KOPT-K1 (cell line): ENCODE measurements around the gene MADCAM1.

Experiments used
- H3K27ac ChIP-seq: fragments of 200-600 bp; sonication (generic); 2 replicates; pipeline ENCODE4 v1.5.1; 2016; ENCODE audit warnings: antibody characterized with exemption, mild to moderate bottlenecking, low read depth, low read length; ENCODE audit not compliant: poor library complexity, severe bottlenecking
- H3K36me3 ChIP-seq: fragments of 200-600 bp; sonication (generic); 2 replicates; pipeline ENCODE4 v1.5.1; 2017; ENCODE audit warnings: antibody characterized with exemption, mild to moderate bottlenecking, low read length, moderate library complexity; ENCODE audit not compliant: insufficient read depth
- H3K9me3 ChIP-seq: fragments of 200-600 bp; sonication (generic); 2 replicates; pipeline ENCODE4 v1.5.1; 2017; ENCODE audit warnings: antibody characterized with exemption, low read length, mild to moderate bottlenecking; ENCODE audit not compliant: insufficient read depth, poor library complexity, severe bottlenecking

The MADCAM1 gene

DNA sequence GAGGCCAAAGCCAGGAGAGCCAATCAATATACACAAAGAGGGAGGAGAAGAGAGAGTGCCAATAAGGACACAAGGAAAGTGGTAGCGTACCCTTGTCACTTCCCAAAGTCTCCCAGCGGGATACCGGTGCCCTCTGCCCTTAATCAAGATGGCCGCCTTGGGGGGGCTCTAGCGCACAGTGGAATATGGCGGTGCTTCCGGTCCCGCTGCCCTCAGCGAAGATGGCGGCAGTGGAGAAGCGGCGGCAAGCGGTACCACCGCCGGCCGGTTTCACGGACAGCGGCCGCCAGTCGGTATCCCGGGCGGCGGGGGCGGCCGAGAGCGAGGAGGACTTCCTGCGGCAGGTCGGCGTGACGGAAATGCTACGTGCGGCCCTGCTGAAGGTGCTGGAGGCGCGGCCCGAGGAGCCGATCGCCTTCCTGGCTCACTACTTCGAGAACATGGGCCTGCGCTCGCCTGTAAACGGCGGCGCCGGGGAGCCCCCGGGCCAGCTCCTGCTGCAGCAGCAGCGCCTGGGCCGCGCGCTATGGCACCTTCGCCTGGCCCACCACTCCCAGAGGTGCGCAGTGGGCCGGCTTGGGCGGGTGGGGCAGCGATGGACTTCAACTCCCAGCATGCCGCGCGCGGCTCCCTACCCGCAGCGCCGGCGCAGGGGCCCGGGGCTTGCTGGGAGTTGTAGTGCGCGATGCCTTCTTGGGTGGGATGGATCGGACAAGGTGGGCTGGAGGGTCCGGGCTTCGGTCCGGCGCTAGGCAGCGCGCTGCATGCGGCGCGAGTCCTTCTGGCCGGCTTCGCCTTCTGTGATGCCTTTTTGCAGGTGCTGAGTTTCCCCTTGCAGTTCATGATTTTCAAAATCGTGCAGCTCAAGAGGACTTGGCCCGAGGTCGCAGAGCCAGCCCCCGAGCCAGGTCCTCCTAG, 11.3 kb downstream of the MADCAM1 start, which contains the start of gene TPGS1:
TSS of gene TPGS1 (plus strand) at position 212 of the 918 bp plus-strand sequence. CDS start at position 222, 10 bp downstream.
- Histone ChIP-seq H3K27ac (peak within 1 kb of the TSS; percentile 95), H3K9me3 (no peaks in the 10 kb centered on the region), H3K36me3 (no peaks in the 10 kb centered on the region)

DNA sequence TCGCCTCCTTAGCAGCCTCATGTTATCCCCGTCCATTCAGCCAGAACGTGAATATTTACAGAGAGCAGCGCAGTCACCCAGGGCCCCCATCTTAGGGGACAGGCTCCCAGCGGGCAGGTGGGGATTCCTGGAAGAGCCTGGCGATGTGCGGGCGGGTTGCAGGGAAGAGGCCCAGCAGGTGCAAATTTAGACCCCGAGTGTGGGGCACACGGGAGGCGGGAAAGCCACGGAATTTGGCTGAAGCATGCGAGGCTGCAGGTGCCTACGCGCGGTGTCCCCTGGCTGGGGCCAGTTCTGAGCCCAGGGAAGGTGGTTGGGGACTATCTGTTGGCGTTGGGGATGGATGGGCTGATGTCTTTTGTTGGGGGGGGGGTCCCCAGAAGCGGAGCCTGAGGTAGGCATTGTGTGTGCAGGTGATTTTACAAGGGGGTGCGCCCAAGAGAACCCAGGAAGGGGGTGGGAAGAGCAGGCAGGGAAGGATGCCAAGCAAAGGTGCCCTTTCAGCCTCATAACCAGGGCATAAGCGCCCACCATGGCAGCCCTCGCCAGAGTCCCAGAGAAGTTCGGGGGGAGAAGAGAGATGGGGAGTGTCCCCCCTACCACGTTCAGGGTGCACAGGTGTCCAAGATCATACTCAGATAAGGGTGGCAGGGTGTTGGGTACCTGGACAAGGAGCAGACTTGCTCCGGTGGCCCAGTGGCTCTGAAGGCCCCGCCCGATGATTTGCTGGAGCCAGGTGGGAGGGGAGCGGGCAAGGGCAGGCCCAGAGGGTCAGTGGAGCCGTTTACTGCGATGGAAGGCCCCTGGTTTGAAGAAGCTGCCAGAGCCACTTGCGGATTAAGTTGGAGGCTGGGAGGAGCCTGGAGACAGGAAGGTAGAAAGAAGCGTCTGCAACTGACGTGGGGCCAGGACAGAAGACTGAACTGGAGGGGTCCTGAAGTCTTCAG, 12.2 kb downstream of the MADCAM1 start:
- Histone ChIP-seq H3K9me3 (no peaks in the 10 kb centered on the region), H3K27ac (peak overlapping the region; percentile 95), H3K36me3 (no peaks in the 10 kb centered on the region)

DNA sequence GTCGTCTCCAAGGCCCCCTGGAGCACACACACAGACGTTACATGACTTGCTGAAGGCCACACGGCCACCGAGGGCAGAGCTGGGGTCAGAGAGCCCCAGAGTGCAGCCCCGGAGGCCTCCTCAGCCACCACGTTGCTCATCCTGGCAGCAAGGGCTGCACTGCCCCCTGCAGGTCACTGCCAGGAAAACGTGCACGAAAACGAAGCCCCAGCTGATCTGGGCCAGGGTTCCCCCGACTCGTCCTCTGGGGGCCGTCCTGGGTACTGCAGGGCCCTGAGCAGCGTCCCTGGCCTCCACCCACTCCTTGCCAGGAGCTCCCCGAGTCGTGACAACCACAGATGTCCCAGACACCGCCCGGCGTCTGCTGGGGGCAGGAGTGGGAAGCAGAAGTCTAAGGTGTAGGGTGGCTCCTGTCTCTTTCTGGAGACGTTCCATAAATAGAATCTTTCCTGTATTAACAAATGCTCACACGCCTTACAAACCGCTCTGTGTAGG, 14.4 kb downstream of the MADCAM1 start:
- H3K27ac ChIP-seq = peak overlapping the region; percentile 58
- no peaks in the 10 kb centered on the region for H3K9me3 ChIP-seq
- no peaks in the 10 kb centered on the region for H3K36me3 ChIP-seq

DNA sequence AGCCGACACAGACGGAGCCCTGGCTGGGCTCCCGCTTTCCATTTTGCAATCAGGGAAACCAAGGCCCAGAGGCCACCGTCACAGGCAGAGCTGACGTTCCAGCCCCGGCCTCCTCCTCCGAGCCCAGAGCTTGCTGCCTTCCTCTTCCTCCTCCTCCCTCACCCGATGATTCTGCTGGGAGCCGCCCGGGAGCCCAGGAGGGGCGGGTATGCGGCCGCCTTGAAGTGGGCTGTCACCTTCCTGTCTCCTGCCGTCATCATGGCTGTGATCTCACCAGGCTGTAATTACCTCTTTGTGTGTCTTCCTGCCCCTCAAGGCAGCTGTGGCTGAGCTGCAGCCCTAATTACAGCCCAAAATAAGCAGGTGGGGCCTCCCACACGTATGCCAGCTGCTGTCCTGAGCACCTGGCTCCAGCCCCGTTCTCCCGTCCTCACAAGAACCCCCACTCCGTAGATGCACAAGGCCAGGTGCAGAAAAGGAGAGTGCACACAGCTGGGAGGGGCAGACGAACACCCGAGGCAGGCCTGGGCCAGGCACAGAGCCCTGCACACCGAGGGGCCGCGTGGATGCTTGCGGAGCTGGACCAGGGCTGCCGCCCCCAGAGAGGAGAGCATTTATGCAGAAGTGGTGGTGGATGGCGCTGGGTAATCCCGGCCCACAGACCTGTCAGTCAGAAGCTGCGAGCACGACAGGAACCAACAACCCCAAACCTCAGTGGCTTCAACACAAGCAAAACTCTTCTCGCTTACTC, 15.0 kb downstream of the MADCAM1 start:
- no peaks in the 10 kb centered on the region for H3K36me3 ChIP-seq
- H3K9me3 ChIP-seq = no peaks in the 10 kb centered on the region
- H3K27ac ChIP-seq = peak overlapping the region; percentile 58

DNA sequence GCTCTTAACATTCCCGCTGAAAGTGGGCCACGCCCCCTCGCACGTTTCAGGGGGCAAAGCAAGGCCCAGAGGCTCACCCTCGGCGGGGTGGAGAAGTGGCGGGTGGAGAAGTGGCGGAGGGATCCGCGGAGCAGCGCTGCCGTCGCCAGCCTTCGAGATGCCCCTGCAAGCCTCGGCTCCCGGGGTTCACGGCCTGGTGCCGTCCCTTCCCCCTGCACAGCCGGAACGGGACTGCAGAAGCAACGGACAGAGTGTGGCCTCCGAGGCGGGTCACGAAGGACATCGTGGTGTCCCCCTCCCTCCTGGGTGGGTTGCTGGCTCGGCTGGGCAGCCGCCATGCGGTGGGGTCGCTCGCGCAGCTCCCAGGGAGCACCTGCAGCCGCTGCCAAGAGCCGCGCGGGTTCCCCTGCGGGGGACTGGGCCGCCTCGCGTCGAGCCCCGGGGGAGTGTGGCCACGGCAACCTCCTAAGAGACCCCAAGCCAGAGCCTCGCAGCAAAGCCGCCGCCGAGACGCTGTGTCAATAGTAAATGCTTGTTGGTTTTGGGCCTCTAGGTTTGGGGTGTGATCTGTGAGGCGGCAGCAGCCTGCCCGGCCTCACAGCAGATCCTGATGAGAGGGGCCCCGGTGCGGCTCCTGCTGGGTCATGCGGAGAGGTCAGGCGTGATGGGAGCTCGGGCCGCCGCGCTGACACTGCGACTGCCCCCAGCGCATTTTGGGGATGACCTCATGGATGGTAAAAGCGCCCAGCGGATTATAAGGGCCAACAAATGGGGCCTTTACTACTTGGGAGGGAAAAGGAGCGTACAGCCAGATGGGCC, 16.5 kb downstream of the MADCAM1 start:
- Histone ChIP-seq H3K9me3 (no peaks in the 10 kb centered on the region), H3K27ac (no peak overlapping the region)

DNA sequence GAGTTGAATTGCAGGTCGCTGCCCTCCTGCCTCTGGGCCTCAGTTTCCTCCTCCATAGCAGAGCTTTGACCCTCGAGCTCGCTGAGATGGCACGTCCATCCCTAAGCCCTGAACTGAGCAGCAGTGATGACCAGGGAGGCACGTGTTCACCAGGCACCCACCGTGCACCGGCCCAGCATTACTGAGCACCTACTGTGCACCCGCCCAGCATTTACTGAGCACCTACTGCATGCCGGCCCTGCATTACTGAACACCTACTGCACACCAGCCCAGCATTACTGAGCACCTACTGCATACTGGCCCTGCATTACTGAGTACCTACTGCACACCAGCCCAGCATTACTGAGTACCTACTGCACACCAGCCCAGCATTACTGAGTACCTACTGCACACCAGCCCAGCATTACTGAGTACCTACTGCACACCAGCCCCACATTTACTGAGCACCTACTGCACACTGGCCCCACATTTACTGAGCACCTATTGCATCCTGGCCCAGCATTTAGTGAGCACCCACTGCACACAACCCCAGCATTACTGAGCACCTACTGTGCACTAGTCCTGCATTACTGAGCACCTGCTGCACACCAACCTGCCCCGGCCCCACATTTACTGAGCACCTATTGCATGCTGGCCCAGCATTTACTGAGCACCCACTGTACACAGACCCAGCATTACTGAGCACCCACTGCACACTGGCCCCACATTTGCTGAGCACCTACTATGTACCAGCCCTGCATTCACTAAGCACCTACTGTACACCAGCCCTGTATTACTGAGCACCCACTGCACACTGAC, 17.3 kb downstream of the MADCAM1 start:
- Histone ChIP-seq H3K36me3 (no peaks in the 10 kb centered on the region), H3K27ac (no peak overlapping the region), H3K9me3 (no peaks in the 10 kb centered on the region)

More for the DNA sequence above, 16.5 kb downstream of the MADCAM1 start:
- H3K36me3 ChIP-seq = no peaks in the 10 kb centered on the region

DNA sequence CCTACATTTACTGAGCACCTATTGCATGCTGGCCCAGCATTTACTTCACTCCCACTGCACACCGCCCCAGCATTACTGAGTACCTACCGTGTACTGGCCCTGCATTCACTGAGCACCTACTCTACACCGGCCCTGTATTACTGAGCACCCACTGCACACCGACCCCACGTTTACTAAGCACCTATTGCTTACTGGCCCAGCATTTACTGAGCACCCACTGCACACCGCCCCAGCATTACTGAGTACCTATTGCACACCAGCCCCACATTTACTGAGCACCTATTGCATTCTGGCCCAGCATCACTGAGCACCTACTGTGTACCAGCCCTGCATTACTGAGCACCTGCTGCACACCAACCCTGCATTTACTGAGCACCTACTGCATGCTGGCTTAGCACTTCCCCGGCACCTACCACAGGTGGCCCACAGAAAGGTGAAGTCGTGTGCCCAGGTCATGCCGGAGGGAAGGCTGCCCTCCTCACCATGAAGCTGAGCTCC, 17.9 kb downstream of the MADCAM1 start:
- H3K9me3 ChIP-seq = no peaks in the 10 kb centered on the region
- no peak overlapping the region for H3K27ac ChIP-seq
- H3K36me3 ChIP-seq = no peaks in the 10 kb centered on the region

DNA sequence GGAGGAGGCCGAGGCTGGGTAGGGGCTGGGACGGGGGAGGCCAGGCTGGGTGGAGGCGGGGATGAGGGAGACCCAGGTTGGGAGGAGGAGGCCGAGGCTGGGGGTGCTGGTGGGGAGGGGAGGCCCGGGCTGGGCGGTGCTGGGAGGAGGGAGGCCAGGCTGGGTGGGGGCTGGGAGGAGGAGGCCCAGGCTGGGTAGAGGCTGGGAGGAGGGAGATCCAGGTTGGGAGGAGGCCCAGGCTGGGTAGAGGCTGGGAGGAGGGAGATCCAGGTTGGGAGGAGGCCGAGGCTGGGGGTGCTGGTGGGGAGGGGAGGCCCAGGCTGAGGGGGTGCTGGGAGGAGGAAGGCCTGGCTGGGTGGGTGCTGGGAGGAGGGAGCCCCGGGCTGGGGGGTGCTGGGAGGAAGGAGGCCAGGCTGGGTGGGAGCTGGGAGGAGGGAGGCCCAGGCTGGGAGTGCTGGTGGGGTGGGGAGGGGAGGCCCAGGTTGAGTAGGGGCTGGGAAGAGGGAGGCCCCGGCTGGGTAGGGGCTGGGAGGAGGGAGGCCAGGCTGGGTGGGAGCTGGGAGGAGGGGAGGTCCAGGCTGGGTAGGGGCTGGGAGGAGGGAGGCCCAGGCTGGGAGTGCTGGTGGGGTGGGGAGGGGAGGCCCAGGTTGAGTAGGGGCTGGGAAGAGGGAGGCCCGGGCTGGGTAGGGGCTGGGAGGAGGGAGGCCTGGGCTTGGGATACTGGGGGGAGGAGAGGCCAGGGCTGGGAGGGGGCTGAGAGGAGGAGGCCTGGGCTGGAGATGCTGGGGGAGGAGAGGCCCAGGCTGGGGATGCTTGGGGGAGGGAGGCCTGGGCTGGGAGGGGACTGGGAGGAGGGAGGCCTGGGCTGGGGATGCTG, 21.7 kb downstream of the MADCAM1 start:
- H3K27ac ChIP-seq = no peak overlapping the region
- H3K36me3 ChIP-seq = no peaks in the 10 kb centered on the region
- H3K9me3 ChIP-seq = no peaks in the 10 kb centered on the region

DNA sequence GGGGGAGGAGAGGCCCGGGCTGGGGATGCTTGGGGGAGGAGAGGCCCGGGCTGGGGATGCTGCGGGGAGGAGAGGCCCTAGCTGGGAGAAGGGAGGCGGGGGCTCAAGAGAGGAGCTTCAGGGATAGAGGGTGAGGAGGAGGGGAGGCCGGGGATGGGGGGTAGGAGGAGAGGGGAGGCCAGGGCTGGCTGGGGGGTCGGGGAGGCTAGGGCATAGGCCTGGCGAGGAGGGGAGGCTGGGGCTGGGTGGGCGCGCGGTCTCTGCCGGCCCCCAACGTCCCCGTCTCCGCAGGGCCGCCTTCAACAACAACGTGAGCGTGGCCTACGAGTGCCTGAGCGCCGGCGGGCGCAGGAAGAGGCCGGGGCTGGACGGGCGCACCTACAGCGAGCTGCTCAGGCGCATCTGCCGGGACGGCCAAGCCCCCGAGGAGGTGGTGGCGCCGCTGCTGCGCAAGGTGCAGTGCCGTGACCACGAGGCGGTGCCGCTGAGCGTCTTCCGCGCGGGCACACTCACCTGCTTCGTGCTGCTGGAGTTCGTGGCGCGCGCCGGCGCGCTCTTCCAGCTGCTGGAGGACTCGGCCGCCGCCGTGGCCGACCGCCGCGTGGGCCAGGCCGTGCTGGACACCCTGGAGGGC, 22.4 kb downstream of the MADCAM1 start:
- Histone ChIP-seq H3K36me3 (no peaks in the 10 kb centered on the region), H3K9me3 (no peaks in the 10 kb centered on the region), H3K27ac (no peak overlapping the region)

DNA sequence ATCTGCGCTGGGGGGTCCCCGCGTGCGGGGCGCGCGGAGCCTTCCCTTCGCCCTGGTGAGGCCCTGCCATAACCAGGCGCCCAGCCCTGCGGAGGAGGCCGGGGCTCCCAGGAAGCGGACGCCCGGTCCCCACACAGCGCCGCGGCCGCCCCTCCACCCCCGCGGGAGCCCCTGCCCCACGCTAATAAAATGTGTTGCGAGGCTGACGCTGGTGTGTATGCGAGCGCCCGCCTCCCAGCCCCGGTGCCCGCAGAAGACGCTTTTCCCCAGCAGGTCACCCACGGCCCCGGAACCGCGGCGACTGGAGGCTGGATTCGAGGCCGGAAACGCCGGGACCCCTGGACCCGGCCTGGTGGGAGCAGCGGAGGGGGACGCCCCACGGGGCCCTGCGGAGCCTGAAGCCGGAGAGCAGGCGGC, 23.2 kb downstream of the MADCAM1 start:
- no peak overlapping the region for H3K27ac ChIP-seq
- H3K9me3 ChIP-seq = no peaks in the 10 kb centered on the region

DNA sequence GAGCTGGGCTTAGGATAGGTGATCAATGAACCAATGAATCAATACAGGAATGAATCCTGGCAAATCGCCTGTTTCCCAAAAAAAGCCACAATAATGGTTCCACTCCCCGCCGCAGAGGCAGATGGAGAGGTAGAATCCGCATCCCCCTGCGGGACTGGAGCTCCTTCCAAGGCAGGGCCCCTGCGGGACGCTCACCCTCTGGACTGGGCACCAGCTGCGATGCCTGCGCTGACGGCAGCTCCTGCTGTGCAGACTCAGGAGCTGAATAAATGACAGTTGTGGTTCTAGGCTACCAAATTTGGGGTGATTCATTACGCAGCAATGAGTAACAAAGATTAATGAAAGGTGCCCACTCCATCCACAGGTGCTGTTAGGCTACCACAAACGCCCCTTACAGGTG, 26.4 kb downstream of the MADCAM1 start:
- H3K27ac ChIP-seq = no peak overlapping the region
- no peaks in the 10 kb centered on the region for H3K9me3 ChIP-seq
- no peaks in the 10 kb centered on the region for H3K36me3 ChIP-seq

More for the DNA sequence above, 23.2 kb downstream of the MADCAM1 start:
- no peaks in the 10 kb centered on the region for H3K36me3 ChIP-seq

DNA sequence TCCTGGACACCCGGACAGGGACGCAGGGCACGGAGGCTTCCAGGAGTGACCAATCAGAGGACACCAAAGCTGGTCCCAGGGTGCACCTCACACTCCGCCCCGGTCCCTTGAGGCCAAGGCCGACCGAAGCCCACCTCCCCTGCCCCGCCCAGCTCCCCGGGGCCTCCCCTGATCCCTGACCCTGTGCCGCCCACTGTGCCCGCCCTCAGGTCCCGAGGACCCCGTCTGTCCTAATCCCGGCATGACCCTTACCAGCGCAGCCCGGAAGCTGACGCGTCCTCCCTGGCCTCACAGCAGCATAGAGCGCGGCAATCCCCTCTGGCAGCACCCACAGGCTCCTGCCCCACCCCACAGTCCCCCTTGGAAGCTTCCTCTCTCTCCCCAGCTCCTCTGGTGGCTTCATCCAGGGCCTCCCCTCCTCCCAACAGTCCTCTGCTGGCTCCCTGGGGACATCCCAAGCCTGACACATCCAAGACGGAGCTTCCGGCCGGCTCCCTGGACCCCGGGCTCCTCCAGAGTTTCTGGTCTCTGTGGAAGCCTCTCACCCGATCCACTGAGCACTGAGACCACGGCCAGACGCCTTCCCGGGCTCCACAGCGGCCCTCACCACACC, 27.9 kb downstream of the MADCAM1 start:
- no peak overlapping the region for H3K27ac ChIP-seq
- H3K9me3 ChIP-seq = no peaks in the 10 kb centered on the region
- no peaks in the 10 kb centered on the region for H3K36me3 ChIP-seq
